ENCODE measurements around the gene FLOT1. TPM values are rescaled to one million over a fixed set of nuclear protein-coding genes. Genes with fewer than 3 reads are reported as not detected.
A peak's percentile ranks its signal among the peaks of the same experiment; 100 is the strongest.
"Not testable (repeated sequence)": the region's sequence is repeated elsewhere in the genome, so short reads cannot be mapped to it uniquely, and the experiment has no call there.

Gene FLOT1
- total RNA-seq, 1 experiment from 2014 or later: 58.2 TPM

DNA sequence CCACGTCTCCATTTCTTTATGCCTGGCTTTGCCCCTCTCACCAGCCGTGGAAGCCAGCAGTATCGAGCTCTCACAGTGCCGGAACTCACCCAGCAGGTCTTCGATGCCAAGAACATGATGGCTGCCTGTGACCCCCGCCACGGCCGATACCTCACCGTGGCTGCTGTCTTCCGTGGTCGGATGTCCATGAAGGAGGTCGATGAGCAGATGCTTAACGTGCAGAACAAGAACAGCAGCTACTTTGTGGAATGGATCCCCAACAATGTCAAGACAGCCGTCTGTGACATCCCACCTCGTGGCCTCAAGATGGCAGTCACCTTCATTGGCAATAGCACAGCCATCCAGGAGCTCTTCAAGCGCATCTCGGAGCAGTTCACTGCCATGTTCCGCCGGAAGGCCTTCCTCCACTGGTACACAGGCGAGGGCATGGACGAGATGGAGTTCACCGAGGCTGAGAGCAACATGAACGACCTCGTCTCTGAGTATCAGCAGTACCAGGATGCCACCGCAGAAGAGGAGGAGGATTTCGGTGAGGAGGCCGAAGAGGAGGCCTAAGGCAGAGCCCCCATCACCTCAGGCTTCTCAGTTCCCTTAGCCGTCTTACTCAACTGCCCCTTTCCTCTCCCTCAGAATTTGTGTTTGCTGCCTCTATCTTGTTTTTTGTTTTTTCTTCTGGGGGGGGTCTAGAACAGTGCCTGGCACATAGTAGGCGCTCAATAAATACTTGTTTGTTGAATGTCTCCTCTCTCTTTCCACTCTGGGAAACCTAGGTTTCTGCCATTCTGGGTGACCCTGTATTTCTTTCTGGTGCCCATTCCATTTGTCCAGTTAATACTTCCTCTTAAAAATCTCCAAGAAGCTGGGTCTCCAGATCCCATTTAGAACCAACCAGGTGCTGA is 18.4 kb downstream of the FLOT1 start:
- H3K9me3 ChIP-seq (ENCODE audit: low read length); H3K4me3 ChIP-seq (ENCODE audit: low read length); H3K9me2 ChIP-seq (replicated peaks; ENCODE audit: insufficient read depth, low read length); H2AFZ ChIP-seq (ENCODE audit: low read length); H3K9ac ChIP-seq (ENCODE audit: low read length); H3K4me2 ChIP-seq (ENCODE audit: low read depth, low read length, poor library complexity, severe bottlenecking); H3K27me3 ChIP-seq (ENCODE audit: low read length): not testable (repeated sequence)
- H3K4me1 ChIP-seq (ENCODE audit: low read length): peaks cover 25% of the 10 kb centered on the region
- H3K27ac ChIP-seq (ENCODE audit: low read length): peak overlapping the region; percentile 38; the same call in 1 of the 2 replicates
- peaks cover 30% of the 10 kb centered on the region for H3K36me3 ChIP-seq (ENCODE audit: insufficient read depth, low read length)
- peaks cover 34% of the 10 kb centered on the region for H3K79me2 ChIP-seq (ENCODE audit: low read length)
- peaks cover 27% of the 10 kb centered on the region for H4K20me1 ChIP-seq (ENCODE audit: insufficient read depth, low read depth, low read length)
- DNase-seq: peak; percentile 60

DNA sequence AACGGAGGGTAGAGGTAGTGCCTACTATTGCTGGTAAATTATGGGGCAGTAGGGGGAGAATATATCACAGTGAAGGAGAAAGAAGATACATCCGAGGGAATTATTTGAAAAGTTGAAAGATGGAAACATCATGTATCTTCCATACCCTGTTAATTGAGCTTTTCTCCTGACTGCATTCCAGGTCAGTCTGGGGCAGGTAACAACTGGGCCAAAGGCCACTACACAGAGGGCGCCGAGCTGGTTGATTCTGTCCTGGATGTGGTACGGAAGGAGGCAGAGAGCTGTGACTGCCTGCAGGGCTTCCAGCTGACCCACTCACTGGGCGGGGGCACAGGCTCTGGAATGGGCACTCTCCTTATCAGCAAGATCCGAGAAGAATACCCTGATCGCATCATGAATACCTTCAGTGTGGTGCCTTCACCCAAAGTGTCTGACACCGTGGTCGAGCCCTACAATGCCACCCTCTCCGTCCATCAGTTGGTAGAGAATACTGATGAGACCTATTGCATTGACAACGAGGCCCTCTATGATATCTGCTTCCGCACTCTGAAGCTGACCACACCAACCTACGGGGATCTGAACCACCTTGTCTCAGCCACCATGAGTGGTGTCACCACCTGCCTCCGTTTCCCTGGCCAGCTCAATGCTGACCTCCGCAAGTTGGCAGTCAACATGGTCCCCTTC is 19.2 kb downstream of the FLOT1 start:
- H2AFZ ChIP-seq (ENCODE audit: low read length); H3K27me3 ChIP-seq (ENCODE audit: low read length); DNase-seq; H3K9me2 ChIP-seq (replicated peaks; ENCODE audit: insufficient read depth, low read length); H3K9me3 ChIP-seq (ENCODE audit: low read length): not testable (repeated sequence)
- Histone ChIP-seq H3K4me1 (ENCODE audit: low read length) (peaks cover 33% of the 10 kb centered on the region), H3K9ac (ENCODE audit: low read length) (peak overlapping the region; percentile 37), H3K36me3 (ENCODE audit: insufficient read depth, low read length) (peaks cover 30% of the 10 kb centered on the region), H3K4me3 (ENCODE audit: low read length) (peak overlapping the region; percentile 98; the same call in 1 of the 2 replicates), H3K79me2 (ENCODE audit: low read length) (peaks cover 42% of the 10 kb centered on the region), H3K27ac (ENCODE audit: low read length) (peak overlapping the region; percentile 54; the same call in 1 of the 2 replicates), H4K20me1 (ENCODE audit: insufficient read depth, low read depth, low read length) (peaks cover 27% of the 10 kb centered on the region), H3K4me2 (ENCODE audit: low read depth, low read length, poor library complexity, severe bottlenecking) (peak overlapping the region; percentile 93)

DNA sequence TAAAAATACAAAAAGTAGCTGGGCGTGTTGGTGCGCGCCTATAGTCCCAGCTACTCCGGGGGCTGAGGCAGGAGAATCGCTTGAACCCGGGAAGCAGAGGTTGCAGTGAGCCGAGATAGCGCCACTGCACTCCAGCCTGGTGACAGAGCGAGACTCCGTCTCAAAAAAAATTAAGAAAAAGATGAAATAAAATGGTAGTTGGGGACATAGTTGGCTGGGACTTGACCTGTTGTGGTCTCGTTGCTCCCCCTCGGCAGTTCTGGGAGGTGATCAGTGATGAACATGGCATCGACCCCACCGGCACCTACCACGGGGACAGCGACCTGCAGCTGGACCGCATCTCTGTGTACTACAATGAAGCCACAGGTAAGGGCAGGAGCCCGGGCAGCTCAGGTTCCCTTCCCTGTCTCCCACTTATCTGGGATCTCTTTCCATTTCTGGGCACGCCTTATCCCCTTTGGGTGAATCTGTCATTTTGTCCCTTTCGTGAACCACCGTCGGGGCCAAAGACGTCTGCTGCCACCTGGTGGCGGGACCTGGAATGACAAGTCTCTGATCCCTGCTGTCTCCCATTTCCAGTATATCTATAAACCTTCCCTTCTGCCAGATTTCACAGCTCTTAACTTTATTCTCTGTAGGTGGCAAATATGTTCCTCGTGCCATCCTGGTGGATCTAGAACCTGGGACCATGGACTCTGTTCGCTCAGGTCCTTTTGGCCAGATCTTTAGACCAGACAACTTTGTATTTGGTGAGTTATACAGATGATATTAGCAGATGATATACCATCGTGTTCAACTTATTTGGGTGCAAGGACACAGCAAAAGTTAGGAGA is 20.0 kb downstream of the FLOT1 start:
- Histone ChIP-seq H2AFZ (ENCODE audit: low read length) (no peak overlapping the region), H3K4me2 (ENCODE audit: low read depth, low read length, poor library complexity, severe bottlenecking) (peak overlapping the region; percentile 93), H3K9me2 (replicated peaks; ENCODE audit: insufficient read depth, low read length) (no peaks in the 10 kb centered on the region), H3K27me3 (ENCODE audit: low read length) (no peaks in the 10 kb centered on the region), H4K20me1 (ENCODE audit: insufficient read depth, low read depth, low read length) (peaks cover 27% of the 10 kb centered on the region), H3K79me2 (ENCODE audit: low read length) (peaks cover 47% of the 10 kb centered on the region), H3K36me3 (ENCODE audit: insufficient read depth, low read length) (peaks cover 30% of the 10 kb centered on the region), H3K9me3 (ENCODE audit: low read length) (no peaks in the 10 kb centered on the region), H3K9ac (ENCODE audit: low read length) (peak overlapping the region; percentile 96), H3K4me3 (ENCODE audit: low read length) (peak overlapping the region; percentile 98), H3K4me1 (ENCODE audit: low read length) (peaks cover 33% of the 10 kb centered on the region), H3K27ac (ENCODE audit: low read length) (peak overlapping the region; percentile 99)
- peak; percentile 90 for DNase-seq

DNA sequence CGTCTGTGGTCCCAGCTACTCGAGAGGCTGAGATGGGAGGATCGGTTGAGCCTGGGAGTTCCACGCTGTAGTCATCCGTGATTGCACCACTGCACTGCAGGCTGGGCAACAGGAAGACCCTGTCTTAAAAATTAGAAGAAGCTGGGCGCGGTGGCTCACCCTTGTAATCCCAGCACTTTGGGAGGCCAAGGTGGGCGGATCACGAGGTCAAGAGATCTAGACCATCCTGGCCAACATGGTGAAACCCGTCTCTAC is 20.5 kb downstream of the FLOT1 start:
- H3K4me3 ChIP-seq (ENCODE audit: low read length): peak overlapping the region; percentile 98
- H3K9ac ChIP-seq (ENCODE audit: low read length): peak overlapping the region; percentile 96
- H3K27me3 ChIP-seq (ENCODE audit: low read length); H3K9me3 ChIP-seq (ENCODE audit: low read length); H3K9me2 ChIP-seq (replicated peaks; ENCODE audit: insufficient read depth, low read length); H2AFZ ChIP-seq (ENCODE audit: low read length): not testable (repeated sequence)
- H3K36me3 ChIP-seq (ENCODE audit: insufficient read depth, low read length): peaks cover 30% of the 10 kb centered on the region
- peak overlapping the region; percentile 93 for H3K4me2 ChIP-seq (ENCODE audit: low read depth, low read length, poor library complexity, severe bottlenecking)
- H3K27ac ChIP-seq (ENCODE audit: low read length): peak overlapping the region; percentile 99
- H3K4me1 ChIP-seq (ENCODE audit: low read length): peaks cover 33% of the 10 kb centered on the region
- peaks cover 27% of the 10 kb centered on the region for H4K20me1 ChIP-seq (ENCODE audit: insufficient read depth, low read depth, low read length)
- peak; percentile 51 for DNase-seq
- H3K79me2 ChIP-seq (ENCODE audit: low read length): peaks cover 48% of the 10 kb centered on the region

DNA sequence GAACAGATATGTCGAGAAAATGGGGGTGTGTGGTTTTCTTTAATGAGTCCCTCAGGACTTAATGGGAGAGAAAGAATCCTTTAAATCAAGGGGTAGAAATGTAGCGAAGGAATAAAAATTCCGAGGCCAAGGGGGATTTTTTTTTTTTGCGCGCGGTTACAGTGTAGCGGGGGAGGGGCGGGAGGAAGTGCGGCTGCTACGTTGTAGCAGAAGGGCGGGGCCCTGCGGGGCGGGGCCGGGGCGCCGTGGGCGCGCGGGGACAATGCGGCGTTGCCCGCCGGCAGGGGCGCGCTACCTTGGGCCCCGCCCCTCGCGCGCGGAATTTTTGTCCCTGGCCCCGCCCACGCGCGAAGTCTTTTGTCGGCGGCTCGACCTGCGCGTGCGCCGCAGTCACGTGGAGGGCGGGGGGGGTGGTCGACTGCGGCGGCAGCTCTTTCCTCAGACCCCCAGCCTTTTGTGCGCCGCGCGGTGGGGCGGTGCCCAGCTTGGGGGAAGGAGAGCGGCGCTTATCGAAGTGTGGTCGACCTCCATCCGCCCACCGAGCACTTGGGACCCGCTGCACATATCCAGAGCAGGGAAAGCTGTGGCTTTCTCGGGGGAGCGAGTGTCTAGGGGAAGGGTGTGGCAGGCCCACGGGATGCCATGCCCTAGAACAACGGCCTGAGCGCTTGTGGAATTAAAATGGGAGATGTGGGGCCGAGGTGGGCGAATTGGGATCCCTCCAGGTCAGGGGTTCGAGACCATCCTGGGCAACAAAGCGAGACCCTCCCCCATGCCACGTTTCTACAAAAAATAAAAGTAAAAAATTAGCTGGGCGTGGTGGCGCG is 21.1 kb downstream of the FLOT1 start:
- peaks cover 53% of the 10 kb centered on the region for H3K79me2 ChIP-seq (ENCODE audit: low read length)
- DNase-seq: peak; percentile 97
- H4K20me1 ChIP-seq (ENCODE audit: insufficient read depth, low read depth, low read length): peaks cover 27% of the 10 kb centered on the region
- peak overlapping the region; percentile 95 for H3K4me2 ChIP-seq (ENCODE audit: low read depth, low read length, poor library complexity, severe bottlenecking)
- no peak overlapping the region for H2AFZ ChIP-seq (ENCODE audit: low read length)
- H3K4me1 ChIP-seq (ENCODE audit: low read length): peaks cover 37% of the 10 kb centered on the region
- no peaks in the 10 kb centered on the region for H3K9me3 ChIP-seq (ENCODE audit: low read length)
- H3K36me3 ChIP-seq (ENCODE audit: insufficient read depth, low read length): peaks cover 30% of the 10 kb centered on the region
- no peaks in the 10 kb centered on the region for H3K9me2 ChIP-seq (replicated peaks; ENCODE audit: insufficient read depth, low read length)
- H3K27ac ChIP-seq (ENCODE audit: low read length): peak overlapping the region; percentile 99
- no peaks in the 10 kb centered on the region for H3K27me3 ChIP-seq (ENCODE audit: low read length)
- H3K9ac ChIP-seq (ENCODE audit: low read length): peak overlapping the region; percentile 96
- H3K4me3 ChIP-seq (ENCODE audit: low read length): peak overlapping the region; percentile 98

DNA sequence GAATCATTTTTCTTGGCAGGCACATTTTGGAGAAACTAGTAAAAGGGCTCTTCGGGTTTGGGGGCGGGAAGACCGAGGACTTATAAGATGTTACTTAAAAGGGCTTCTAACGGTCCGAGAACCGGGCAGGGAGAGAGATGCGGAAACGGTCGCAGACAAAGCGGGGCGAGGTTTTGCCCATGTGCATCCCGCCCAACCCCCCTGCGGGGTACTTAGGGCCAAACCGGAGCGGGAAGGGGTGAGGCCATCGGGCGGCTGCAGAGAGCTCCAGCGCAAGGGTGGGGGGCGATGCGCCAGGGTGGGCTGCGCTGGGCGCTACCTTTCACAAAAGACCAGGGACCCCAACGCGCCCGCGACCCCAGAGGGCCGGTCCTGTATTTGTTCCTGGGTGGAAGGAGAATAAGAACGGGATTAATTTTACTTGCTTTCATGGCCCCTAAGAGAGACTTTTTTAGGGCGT is 21.7 kb downstream of the FLOT1 start:
- peak; percentile 94 for DNase-seq
- Histone ChIP-seq H3K27ac (ENCODE audit: low read length) (peak overlapping the region; percentile 99), H3K79me2 (ENCODE audit: low read length) (peaks cover 60% of the 10 kb centered on the region), H3K9ac (ENCODE audit: low read length) (peak overlapping the region; percentile 96), H3K4me3 (ENCODE audit: low read length) (peak overlapping the region; percentile 98), H3K27me3 (ENCODE audit: low read length) (no peaks in the 10 kb centered on the region), H3K4me2 (ENCODE audit: low read depth, low read length, poor library complexity, severe bottlenecking) (peak overlapping the region; percentile 95), H2AFZ (ENCODE audit: low read length) (no peak overlapping the region), H3K9me3 (ENCODE audit: low read length) (no peaks in the 10 kb centered on the region), H4K20me1 (ENCODE audit: insufficient read depth, low read depth, low read length) (peaks cover 27% of the 10 kb centered on the region), H3K9me2 (replicated peaks; ENCODE audit: insufficient read depth, low read length) (no peaks in the 10 kb centered on the region), H3K4me1 (ENCODE audit: low read length) (peaks cover 43% of the 10 kb centered on the region), H3K36me3 (ENCODE audit: insufficient read depth, low read length) (peaks cover 30% of the 10 kb centered on the region)

DNA sequence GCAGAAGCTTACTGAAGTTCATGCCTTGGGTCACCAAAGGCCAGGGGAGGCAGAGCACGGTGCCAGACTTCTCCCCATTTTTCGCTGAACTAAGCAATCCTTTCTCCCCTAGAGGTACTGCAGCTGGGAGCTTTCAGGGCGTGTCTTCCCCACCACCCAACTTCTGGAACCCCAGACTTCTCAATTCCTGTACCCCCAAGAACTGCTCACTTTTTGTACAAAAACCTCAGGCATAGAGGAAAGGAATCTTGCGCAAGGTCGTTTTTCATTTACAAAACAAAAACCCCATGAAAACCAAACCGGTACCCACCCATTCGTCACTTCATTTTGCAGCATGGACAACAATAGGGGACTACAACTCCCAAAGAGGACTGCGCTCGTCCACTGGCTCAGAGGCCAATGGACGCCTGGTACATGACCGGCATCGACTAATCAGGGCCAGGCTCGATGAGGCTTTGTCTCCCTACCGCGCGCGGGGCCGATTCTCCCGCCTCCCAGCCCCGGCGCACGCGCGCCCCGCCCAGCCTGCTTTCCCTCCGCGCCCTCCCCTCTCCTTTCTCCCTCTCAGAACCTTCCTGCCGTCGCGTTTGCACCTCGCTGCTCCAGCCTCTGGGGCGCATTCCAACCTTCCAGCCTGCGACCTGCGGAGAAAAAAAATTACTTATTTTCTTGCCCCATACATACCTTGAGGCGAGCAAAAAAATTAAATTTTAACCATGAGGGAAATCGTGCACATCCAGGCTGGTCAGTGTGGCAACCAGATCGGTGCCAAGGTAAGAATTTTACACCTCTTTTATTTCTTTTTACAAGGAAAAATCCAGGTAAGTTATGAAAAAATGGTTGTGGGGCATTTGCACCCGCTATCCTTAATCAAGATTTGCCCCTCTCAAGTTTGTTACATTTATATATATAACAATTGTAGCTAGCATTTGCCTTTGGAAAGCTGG is 22.4 kb downstream of the FLOT1 start, which contains the start of gene TUBB:
TUBB (plus strand) TSS at position 562 of the 947 bp plus-strand sequence; CDS start at position 717, 155 bp downstream.
- Histone ChIP-seq H3K9me3 (ENCODE audit: low read length) (no peaks in the 10 kb centered on the region), H3K9me2 (replicated peaks; ENCODE audit: insufficient read depth, low read length) (no peaks in the 10 kb centered on the region), H3K4me2 (ENCODE audit: low read depth, low read length, poor library complexity, severe bottlenecking) (peak within 1 kb of the TSS; percentile 95), H3K27ac (ENCODE audit: low read length) (peak within 1 kb of the TSS; percentile 99), H3K4me1 (ENCODE audit: low read length) (peaks cover 43% of the 10 kb centered on the region), H3K36me3 (ENCODE audit: insufficient read depth, low read length) (peaks cover 28% of the 10 kb centered on the region), H3K27me3 (ENCODE audit: low read length) (no peaks in the 10 kb centered on the region), H3K79me2 (ENCODE audit: low read length) (peaks cover 60% of the 10 kb centered on the region), H3K9ac (ENCODE audit: low read length) (peak within 1 kb of the TSS; percentile 96), H3K4me3 (ENCODE audit: low read length) (peak within 1 kb of the TSS; percentile 98), H2AFZ (ENCODE audit: low read length) (no peak within 1 kb of the TSS), H4K20me1 (ENCODE audit: insufficient read depth, low read depth, low read length) (peaks cover 27% of the 10 kb centered on the region)
- peak; percentile 98 for DNase-seq

Measured in Karpas-422 (cell line).